Activated T-cell treated with anti-CD3 and anti-CD28 coated beads, Interleukin-2, amount 50 U/mL, for 72 hours (primary cell): Measurements from ENCODE around the gene OTP. TPM values are rescaled to one million over a fixed set of nuclear protein-coding genes. Genes with fewer than 3 reads are reported as not detected.

Source experiments
- ATAC-seq, 2 donors: fragments of 150-1000 bp; cut with Tn5 transposase; replicated peaks in 1 of 2; 2 replicates each; pipeline ENCODE4 v1.10.0; 2021; ENCODE audit warnings: moderate library complexity in 2 of 2, mild to moderate bottlenecking in 1 of 2
- DNase-seq, 2 donors: peaks; one replicate each; pipeline ENCODE4 v3.0.0; 2021 to 2022; ENCODE audit warnings: mixed read lengths in 1 of 2
- H3K27ac Mint-ChIP-seq: one replicate; pipeline ENCODE4 v1.8.0; 2022; ENCODE audit warnings: mild to moderate bottlenecking, moderate library complexity, mixed read lengths
- H3K27me3 Mint-ChIP-seq: one replicate; pipeline ENCODE4 v1.8.0; 2022; ENCODE audit warnings: low read depth, mixed read lengths
- H3K36me3 Mint-ChIP-seq, 2 donors: one replicate each; pipeline ENCODE4 v1.8.0; 2022; ENCODE audit warnings: mixed read lengths in 2 of 2, mild to moderate bottlenecking in 1 of 2; ENCODE audit not compliant: insufficient read depth in 2 of 2
- H3K4me1 Mint-ChIP-seq: one replicate; pipeline ENCODE4 v1.8.0; 2022; ENCODE audit warnings: low read depth, mixed read lengths
- H3K4me3 Mint-ChIP-seq, 2 donors: one replicate each; pipeline ENCODE4 v1.8.0; 2022; ENCODE audit warnings: mild to moderate bottlenecking in 2 of 2, mixed read lengths in 2 of 2, moderate library complexity in 2 of 2
- H3K9me3 Mint-ChIP-seq, 2 donors: one replicate each; pipeline ENCODE4 v1.8.0; 2022; ENCODE audit warnings: mixed read lengths in 2 of 2
- total RNA-seq, 2 donors: library from RNA; stranded (reverse); gene quantifications; one replicate each; pipeline ENCODE4 v1.2.3, GENCODE V29; 2022

The OTP gene
- total RNA-seq, 2 donors from 2014 or later: 0.19 TPM; not detected in 1

DNA sequence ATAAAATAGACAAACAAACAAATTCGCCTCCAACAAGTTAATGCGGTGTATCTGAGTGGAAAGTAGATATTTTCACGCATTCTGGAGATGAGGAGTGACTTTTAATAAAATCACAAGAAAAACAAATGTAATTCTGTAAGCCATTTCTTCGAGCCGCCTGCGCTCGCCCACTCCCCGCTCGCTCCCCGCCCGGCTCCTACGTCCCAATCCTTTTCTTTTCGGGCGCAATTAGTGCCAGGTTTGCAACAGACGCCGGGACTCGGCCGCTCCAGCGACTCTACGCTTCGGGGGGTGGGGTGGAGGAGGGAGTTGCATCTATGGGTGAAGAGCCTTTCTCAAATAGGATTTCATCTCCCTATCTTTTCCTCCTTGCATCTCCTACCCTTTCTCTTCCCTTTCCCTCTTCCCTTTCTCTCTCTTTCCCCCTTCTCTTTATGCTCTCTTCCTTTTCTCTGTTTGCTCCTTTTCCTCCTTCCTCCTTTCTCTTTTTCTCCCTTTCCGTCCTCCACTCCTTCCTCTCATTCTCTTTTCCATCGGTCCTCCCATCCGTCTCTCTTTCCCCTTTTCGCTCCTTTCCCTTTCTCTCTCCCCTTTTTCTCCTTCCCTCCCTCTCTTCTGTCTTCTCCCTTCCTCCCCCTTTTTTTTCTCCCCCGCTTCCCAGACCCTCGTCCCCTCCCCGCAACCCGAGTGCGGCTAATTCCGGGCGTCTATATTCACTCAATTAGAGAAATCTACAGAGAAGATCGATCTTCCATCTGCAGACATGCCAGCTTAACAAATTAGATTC, 6.1 kb upstream of the OTP start:
- Mint-ChIP-seq H3K4me3 (peak overlapping the region; percentile 70 to 78), H3K27ac (no peak overlapping the region), H3K27me3 (peaks cover 94% of the 10 kb centered on the region), H3K4me1 (peaks cover 46% of the 10 kb centered on the region), H3K36me3 (peaks cover 0 to 4% of the 10 kb centered on the region in 2 donors), H3K9me3 (peaks cover 0 to 2% of the 10 kb centered on the region in 2 donors)
- ATAC-seq: no peak
- no peak for DNase-seq

DNA sequence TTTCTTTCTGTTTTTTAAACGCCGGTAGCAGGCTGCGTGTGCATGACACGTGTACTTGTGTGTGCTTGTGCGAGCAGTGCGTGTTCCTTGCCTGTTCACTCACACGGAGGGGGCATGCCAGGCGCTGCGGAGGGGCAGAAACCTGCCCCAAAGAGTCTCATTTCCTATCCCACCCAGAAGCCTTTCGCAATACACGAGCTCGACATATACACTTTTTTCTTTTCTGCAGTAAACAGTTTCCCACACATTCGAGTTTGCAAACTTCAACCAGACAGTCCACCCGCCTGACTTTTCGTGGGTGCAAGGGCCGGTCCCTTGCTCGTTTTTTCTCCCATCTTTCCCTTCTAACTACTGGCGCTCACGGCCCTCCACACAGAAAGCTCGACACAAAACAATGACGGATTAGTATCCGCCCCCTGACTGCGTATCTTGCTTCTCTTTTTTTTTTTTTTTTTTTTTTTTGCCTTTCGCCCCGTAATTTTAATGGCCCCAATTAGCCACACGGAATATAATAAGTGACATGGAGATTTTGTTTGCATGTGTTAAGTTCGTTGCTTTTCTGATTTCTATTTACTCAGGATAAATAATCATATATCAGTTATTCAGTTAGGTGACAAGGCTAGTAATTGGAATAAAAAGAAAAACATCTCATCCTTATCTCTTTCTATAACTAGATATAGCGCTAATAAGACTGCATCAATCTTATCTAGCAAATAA, 5.3 kb upstream of the OTP start:
- Mint-ChIP-seq H3K4me1 (peaks cover 52% of the 10 kb centered on the region), H3K4me3 (peak overlapping the region; percentile 70 to 78), H3K27me3 (peaks cover 94% of the 10 kb centered on the region), H3K36me3 (peaks cover 2 to 4% of the 10 kb centered on the region in 2 donors), H3K9me3 (peaks cover 0 to 2% of the 10 kb centered on the region in 2 donors), H3K27ac (peak overlapping the region; percentile 71)
- DNase-seq (no peak), ATAC-seq (no peak)

DNA sequence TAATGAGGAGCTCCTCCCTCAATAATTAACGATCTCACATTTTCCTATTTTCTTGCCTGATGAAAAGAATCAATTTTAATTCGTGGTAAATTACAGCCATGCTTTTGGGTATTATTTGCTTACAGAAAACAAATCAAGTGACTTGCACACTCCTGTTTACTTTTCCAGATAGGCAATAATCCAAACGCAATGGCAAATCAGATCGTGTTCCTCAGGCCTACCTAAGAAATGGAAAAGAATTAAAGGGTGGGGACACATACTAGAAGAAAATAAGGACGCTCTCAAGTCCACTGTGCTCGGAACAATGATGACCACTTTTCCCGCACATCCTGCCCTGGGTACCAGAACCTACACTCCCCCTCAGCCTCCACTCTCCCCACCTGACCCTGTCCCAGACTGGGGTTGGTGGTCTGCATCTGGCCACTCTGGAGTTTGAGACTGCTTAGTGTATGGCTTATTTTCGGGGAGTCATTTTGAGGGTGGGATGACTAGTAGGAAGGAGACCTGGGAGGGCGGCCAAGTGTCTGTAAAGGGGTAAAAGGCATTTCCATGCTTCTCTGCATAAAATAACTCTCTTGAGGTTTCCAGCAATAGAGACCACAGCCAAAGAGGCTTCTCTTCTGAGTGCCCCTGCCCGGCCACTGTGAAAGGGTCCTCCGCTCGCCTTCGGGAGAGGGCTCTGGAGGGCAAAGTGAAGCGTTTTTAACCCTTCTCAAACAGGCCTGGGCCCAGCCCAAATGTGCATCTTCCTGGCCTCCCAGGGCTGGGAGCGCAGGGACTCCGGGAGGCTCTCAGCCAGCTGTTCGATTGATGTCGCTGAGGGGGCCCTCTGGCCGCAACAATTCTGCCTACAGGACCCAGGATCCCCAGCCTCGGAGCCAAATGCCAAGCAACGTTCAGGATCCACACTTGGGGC, 4.5 kb upstream of the OTP start:
- Mint-ChIP-seq H3K4me1 (peaks cover 54% of the 10 kb centered on the region), H3K4me3 (peak overlapping the region; percentile 70 to 78), H3K27me3 (peaks cover 89% of the 10 kb centered on the region), H3K27ac (no peak overlapping the region), H3K9me3 (peaks cover 0 to 2% of the 10 kb centered on the region in 2 donors), H3K36me3 (peaks cover 2 to 4% of the 10 kb centered on the region in 2 donors)
- no peak for ATAC-seq
- DNase-seq: peak in 1 of 2 donors; percentile 7

DNA sequence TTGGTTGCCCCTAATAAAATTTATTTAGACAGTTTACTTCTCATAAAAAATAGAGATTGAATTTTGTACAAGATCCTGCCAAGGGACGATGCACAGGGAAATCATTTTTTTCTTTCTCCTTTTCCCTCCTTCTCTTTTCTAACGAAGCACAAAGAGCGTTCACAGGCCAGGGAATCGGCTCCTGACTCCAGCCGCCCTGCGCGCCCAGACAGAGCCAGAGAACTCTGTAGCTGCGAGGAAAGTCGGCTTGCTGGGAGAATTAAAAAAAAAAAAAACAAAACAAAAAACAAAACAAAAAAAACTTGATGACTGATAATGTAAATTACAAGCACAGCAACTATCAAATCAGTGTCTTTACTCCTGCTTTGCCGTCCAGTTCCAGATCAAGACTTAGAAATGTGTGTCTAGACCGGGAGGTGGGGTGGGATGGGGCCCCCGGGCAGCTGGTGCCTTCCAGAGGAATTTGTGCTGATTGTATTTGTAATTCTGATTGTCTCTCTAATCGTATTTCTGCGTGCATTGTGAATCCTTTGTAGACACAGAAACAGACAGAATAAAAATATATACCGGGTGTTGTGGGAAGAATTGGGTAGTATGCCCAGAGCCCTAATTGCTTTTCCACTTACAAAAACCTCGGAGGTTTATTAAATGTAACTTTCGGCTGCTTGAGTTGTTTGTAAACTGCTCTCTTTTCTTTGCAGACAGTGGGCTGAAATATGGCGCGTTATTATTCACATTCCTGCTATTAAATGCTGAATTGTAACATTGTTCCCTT, 3.6 kb upstream of the OTP start:
- H3K4me1 Mint-ChIP-seq: peaks cover 62% of the 10 kb centered on the region
- no peak for ATAC-seq
- peaks cover 0 to 2% of the 10 kb centered on the region in 2 donors for H3K9me3 Mint-ChIP-seq
- H3K4me3 Mint-ChIP-seq: no peak overlapping the region
- no peak overlapping the region for H3K27ac Mint-ChIP-seq
- no peak for DNase-seq
- peaks cover 6 to 7% of the 10 kb centered on the region in 2 donors for H3K36me3 Mint-ChIP-seq
- peaks cover 89% of the 10 kb centered on the region for H3K27me3 Mint-ChIP-seq

DNA sequence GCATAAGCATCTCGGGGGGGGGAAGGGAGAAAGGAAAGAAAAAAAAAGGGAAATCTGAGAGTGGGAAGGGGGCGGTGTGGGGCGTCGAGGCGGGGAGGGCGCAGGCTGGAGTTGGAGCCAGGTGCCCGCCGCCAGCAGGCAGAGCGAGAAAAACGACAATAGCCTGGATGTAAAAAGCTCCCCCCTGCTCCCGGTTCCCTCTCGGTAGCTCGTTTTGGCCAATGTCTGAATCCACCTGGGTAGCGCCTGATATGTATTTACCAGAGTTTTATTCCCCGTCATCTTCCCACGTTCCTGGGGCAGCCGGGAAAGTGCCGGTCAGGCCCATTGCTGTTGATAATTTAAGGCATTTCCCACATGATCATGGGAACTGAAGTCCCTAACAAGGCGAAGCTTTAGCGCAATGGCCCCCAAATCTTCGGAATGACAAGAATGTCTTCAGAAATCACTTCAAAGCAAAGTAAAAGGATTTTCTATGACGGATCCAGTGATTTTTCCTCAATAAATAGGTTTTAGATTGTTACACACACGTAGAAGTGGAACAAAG, 3.0 kb upstream of the OTP start:
- DNase-seq (no peak), ATAC-seq (no peak)
- Mint-ChIP-seq H3K4me1 (peaks cover 63% of the 10 kb centered on the region), H3K27ac (no peak overlapping the region), H3K36me3 (peaks cover 6 to 7% of the 10 kb centered on the region in 2 donors), H3K9me3 (peaks cover 0 to 2% of the 10 kb centered on the region in 2 donors), H3K27me3 (peaks cover 88% of the 10 kb centered on the region), H3K4me3 (peak overlapping the region; percentile 58 to 66)

DNA sequence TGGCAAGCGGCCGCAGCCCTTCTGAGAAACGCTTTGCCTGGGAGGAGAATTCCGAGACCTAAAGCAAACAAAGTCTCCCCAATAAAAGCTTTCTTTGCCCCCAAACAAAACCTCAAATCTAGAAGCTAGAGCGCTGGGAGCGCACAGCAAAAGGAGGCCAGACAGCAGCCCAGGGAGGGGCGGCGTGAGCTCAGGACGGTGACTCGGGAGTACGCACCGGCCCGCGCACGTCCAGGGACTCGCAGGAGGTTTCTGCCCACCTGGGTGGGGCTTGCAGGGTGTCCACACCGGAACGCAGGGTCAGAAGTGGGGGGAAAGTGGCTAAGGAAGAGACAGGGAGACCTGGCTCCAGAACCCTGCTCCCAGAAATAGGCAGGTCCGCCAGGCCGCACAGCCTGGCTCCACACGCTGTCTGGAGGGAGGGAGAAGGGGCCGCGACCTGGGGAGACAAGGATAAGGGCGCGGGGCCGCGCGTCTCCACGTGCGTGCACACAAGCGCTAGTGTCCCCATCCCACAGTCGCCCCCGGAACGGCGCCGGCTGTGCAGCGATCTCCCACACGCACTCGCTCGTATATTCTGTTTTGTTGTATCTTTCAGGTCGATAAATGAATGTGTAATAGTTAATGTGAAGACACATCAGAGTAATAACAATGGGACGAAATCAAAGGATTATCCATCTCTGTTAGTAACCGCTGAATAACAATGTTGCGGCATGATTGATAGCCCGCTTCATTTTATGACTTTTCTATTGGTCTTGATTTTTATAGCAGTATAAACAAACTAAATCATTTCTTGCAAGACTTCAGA, 2.3 kb upstream of the OTP start:
- peak; percentile 5 to 7 for DNase-seq
- ATAC-seq: no peak
- Mint-ChIP-seq H3K36me3 (peaks cover 8 to 12% of the 10 kb centered on the region in 2 donors), H3K9me3 (peaks cover 0 to 2% of the 10 kb centered on the region in 2 donors), H3K4me1 (peaks cover 63% of the 10 kb centered on the region), H3K27ac (peak overlapping the region; percentile 67), H3K4me3 (peak overlapping the region; percentile 58 to 66), H3K27me3 (peaks cover 89% of the 10 kb centered on the region)

DNA sequence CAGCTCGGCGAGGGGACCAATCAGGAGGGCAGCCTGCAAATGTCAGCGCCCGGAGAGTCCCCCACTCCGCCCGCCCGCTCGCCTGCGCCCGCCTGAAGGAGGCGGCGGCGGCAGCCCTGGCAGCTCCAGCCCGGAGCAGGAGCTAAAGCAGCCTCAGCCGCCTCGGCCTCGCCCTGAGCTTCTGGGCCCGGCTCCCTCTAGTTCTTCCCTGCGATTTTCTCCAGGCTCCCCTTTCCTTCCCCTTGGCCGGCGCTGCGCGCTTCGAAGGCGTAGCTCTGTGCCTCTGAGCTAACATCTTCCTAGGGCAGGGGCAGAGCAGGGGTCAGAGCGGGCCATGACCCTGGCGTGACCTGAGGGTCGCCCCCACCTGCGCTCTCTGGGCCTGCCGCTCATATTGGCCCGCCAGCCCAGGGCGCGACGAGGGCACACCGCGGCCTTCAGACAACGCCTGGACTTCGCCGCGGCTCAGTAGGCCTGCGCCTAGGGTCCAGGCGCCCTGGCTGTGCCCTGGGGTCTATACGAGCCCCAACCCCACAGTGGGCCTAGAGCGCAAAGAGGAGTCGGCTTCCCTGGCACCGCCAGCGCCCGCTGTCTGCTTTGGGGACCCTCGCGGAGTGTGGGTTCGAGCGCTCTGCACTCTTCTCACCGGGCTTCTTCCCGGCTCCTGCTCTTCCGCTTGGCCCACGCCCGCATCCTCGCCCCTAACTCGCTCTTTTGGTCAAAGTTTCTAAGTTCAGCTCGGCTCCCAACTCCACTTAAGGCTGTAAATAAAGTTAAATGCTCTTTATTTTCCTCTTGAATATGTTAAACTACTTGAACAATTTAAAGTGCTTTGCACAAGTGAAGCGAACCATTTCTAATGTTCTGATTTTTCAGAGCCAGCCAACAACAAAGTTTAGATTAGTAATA, 504 bp upstream of the OTP start:
- Mint-ChIP-seq H3K4me1 (peaks cover 53% of the 10 kb centered on the region), H3K27ac (peak overlapping the region; percentile 71), H3K36me3 (peaks cover 8 to 12% of the 10 kb centered on the region in 2 donors), H3K4me3 (peak overlapping the region; percentile 61), H3K27me3 (peaks cover 77% of the 10 kb centered on the region), H3K9me3 (peaks cover 0 to 2% of the 10 kb centered on the region in 2 donors)
- DNase-seq (peak; percentile 30 to 46), ATAC-seq (peak; percentile 60 to 80)

DNA sequence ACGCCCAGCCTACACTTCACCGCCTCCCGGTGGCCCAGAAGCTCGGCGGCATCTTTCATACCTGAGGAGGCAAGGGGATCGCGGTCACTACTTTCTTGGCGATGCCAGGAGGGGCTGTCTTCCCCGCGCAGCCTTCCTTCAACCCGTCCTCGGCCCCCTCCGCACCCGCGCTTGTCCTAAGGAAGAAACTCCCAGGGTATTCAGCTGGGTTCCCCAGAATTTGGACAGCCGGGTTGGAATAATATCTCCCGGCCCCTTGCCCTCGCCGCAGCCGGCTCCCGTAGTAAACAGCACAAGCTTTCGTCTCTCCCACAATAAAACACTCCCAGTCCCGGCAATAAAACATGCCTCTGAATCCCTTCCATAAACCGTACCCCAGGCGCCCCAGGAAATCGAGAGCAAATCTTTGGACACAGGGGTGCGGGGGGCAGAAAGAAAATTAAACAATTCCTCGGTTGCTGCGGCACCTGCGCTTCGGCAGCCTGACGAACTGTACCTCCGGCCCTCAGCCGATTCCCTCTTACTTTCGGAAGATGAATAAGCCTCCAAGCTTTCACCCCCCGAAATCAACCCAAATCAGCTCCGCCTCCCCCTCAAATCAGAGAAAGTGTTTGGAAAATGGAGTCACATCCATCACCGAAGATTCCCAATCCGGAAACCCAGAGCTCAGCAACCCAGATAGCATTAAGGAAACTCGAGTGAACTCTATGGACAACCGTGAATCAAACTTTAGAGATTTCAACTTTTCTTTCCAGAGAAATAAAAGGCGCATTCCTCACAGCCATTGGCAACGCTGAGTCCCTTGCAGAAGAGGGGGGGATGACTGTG, 1.1 kb downstream of the OTP start:
- DNase-seq: peak in 1 of 2 donors; percentile 10
- peak overlapping the region; percentile 90 for H3K27ac Mint-ChIP-seq
- peaks cover 77% of the 10 kb centered on the region for H3K27me3 Mint-ChIP-seq
- peak overlapping the region; percentile 75 to 88 for H3K4me3 Mint-ChIP-seq
- H3K4me1 Mint-ChIP-seq: peaks cover 49% of the 10 kb centered on the region
- peaks cover 14 to 16% of the 10 kb centered on the region in 2 donors for H3K36me3 Mint-ChIP-seq
- ATAC-seq: no peak
- H3K9me3 Mint-ChIP-seq: peaks cover 0 to 2% of the 10 kb centered on the region in 2 donors

DNA sequence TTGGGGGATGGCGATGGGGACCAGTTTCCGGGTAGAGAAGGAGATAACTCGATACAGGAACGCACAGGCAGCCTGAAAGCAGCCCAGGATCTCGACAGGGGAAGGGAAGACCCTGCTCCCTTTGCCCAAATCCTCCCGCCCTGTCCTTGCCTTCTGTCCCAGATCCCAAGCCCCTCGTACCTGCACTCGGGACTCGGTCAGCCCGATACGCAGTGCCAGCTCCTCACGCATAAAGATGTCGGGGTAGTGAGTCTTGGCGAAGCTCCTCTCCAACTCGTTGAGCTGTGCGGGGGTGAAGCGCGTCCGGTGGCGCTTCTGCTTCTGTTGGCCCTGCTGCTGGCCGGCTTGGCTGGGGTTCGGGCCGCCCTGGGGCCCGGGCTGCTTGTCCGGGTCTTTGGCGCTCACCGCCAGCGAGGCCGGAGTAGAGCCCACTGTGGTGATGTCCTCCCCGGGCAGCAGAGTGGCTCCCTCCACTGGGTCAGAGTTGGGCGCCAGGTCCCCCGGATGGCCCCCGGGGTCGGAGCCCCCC, 1.8 kb downstream of the OTP start:
- no peak for ATAC-seq
- Mint-ChIP-seq H3K4me3 (no peak overlapping the region), H3K36me3 (peaks cover 16 to 18% of the 10 kb centered on the region in 2 donors), H3K9me3 (peaks cover 0 to 2% of the 10 kb centered on the region in 2 donors), H3K4me1 (peaks cover 48% of the 10 kb centered on the region), H3K27ac (peak overlapping the region; percentile 49), H3K27me3 (peaks cover 77% of the 10 kb centered on the region)
- DNase-seq: peak in 1 of 2 donors; percentile 2
